Cerebellar cortex (tissue), 1 donor: ENCODE results near the gene PEAK1.

Experiments
- DNase-seq: peaks from one replicate; pipeline ENCODE4 v3.0.0-alpha.2; 2015; ENCODE audit warnings: low spot score

The PEAK1 gene

DNA sequence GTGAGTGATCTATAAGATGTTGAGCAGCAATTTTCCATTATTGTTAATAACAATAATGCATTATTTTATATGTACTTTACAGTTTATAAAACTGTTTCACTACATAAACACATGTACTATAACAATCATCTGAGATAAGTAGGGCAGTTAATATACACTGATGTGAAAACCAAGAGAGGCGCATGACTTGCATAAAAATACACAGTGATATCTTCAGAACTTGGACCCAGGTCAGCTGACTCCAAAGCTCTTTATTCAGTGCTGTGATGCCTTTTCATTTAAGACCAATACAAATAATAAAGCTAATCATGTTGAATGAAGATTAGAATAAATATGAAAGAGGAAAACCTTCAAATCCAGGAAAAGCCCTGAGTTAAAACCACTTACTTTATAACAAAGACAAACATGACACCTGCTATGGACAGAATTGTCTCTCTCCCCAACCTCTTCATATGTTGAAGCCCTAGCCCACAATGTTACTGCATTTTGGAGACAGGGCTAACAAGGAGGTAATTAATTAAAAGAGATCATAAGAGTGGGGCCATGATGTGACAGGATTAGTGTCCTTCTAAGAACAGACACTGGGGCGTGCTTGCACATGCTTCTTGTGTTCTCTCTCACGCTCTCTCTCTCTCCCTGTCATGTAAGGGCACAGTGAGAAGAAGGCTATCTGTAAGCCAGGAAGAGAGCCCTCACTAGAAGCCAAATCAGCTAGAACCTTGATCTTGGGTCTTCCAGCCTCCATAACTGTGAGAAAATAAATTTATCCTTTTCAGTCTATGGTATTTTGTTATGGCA is 293.2 kb downstream of the PEAK1 start:
- no peak for DNase-seq

GRCh38 chr15:77123854-77124253 is 296.1 kb downstream of the PEAK1 start:
- no peak for DNase-seq

GRCh38 chr15:77122576-77122975 is 297.3 kb downstream of the PEAK1 start:
- DNase-seq = no peak

GRCh38 chr15:77121599-77121998 is 298.3 kb downstream of the PEAK1 start:
- DNase-seq = no peak

- DNase-seq = no peak
These were observed 299.3 kb downstream of the PEAK1 start for GRCh38 chr15:77120576-77120975.

GRCh38 chr15:77119446-77119845 is 300.5 kb downstream of the PEAK1 start:
- DNase-seq = no peak

DNA sequence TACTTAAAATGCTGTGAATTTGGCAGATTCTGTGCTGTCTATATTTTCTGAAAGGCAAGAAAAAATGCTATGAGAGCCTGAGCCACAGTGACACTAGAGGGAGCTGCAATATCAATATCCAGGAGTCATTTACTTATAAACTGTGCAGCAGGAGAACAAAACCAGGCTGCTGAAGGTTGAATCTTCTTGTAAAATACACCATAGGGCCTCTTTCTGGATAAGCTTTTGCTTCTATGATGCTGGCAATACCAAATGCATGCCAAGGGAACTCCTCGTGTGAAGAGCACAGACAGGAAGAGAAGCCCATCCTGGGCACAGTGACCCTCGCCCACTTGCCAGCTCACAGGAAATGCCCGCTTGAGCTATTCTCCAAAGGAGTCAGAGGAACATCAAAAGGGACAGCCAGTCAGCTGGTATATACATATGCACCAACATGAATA is 301.0 kb downstream of the PEAK1 start:
- peak; percentile 87 for DNase-seq

GRCh38 chr15:77115179-77115578 is 304.7 kb downstream of the PEAK1 start:
- no peak for DNase-seq

DNA sequence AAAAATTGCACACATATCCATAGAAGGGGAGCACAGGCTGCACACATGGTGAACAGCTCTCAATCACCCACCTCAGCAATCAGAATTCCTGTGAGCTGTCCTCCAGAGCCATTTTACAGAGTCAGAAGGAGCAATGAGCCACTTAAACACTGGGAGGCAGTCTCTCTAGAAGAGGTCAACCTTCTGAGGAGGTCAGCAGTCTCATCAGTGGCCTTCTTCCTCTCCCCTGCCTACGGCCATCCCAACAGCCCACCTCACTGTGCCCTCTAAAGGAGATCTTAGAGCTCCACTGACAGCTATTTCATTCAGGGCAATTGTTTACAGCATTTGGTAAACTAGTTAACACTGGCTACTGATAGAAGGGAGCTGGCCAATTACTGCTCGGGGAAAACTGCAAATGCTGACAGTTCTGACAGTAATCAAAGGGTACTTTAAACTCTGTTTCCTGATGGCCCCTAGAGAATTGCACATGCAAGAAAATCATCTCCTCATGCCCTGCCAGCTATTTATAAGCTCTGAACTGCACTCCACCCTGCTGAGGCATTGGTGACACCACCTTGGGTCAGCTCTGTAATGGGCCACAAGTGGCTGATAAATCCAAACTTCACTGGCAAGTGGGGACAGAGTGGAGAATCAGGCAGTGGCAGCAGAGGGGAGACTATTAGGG is 306.9 kb downstream of the PEAK1 start:
- DNase-seq = no peak

GRCh38 chr15:77111789-77112188 is 308.1 kb downstream of the PEAK1 start:
- DNase-seq = no peak

DNA sequence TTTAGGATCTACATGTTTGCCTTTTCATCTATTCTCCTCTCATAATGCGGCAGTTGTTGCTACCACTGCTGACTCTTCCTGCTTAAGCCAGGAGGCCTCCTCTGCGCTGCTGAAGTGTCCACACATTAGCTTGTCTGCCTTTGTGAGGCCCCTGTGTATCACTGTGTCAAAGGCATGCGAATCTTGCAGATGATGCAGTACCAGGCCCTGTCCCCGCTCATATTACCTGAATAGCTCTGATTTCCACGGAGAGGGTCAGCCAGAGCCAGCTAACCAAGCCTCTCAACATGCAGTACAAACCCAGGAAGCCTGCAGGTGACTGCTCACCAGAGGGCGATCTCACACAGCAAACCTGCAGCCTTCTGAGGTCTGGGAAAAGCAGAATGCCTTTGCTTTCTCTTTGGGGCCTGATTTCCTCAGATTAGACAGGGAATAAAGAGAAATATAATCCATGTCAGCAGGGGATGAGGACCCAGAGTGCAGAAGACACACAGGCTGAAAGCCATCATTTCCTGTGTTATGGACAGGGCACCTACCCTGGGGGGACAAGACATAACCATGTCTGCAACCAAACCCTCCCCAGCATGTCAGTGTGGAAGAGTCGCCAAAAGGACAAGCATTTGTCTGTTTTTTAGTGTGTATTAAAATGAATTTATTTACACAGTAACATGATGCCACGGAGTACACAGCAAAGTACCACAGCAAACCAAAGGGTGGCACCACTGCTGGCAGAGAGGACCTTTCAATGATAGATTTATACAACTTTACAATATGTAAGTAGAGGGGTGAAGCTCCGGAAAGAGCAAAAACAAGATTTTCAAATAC is 312.2 kb downstream of the PEAK1 start:
- DNase-seq = peak; percentile 82

DNA sequence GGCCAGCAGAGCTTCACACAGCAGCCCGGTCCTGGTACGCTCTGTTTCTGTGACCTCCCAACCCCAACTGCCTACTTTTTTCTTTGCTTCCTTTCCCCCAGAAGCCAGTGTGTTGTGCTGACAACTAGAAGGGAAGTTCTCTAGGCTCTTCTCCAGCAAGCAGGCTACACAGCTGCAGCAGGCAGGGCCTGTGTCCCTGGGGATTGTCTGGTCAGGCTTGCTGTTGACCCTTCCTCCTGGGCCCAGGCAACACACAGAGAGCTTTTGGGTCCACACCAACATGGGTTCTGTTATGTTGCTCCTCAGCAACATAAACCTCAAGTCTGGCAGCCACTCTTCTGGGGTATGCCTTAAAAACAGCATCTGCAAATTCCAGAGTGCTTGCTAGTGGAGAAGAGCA is 312.8 kb downstream of the PEAK1 start:
- DNase-seq = no peak

- no peak for DNase-seq
These were observed 315.7 kb downstream of the PEAK1 start for GRCh38 chr15:77104155-77104554.

- no peak for DNase-seq
These were observed 320.0 kb downstream of the PEAK1 start for GRCh38 chr15:77099741-77100463.

- DNase-seq = no peak
These were observed 321.3 kb downstream of the PEAK1 start for GRCh38 chr15:77098572-77098971.

DNA sequence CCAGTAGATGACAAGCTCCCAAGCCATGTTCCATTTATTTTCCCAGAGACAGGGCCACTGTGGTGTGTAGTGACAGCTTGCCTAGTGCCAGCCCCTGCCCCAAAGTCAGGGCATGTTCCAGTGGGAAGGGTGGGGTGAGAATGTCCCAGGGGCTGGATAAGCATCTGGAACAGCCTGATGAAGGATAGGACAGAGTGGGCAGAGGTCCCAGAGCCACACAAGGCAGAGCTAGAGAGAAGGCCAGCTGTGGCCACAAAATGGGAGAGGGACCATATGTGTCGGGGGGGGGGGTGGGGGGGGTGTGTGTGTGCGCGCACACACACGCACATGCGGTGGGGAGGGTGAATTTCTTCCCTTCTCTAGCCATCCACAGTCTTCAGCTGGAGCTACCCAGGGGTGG is 322.0 kb downstream of the PEAK1 start:
- no peak for DNase-seq

GRCh38 chr15:77097248-77097721 is 322.6 kb downstream of the PEAK1 start:
- DNase-seq = no peak

DNA sequence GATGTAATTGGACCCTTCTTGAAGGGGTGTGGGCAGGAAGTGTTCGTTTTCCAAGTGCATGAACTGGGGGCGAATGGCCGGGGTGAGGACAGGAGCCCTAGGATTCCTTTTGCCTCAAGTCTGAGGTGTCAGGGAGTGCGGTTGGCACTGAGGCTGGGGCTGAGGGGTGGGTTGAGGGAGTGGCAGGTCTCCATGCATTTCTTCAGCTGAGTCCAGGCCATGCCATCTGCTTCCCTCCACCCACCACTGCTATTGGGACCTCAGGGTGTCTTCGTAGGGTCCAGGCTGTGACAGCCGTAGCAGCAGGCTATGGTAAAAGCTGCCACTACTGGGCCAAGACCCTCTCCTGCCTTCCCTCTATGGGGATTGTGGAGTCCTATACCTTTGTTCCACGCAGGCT is 323.4 kb downstream of the PEAK1 start:
- DNase-seq = no peak

DNA sequence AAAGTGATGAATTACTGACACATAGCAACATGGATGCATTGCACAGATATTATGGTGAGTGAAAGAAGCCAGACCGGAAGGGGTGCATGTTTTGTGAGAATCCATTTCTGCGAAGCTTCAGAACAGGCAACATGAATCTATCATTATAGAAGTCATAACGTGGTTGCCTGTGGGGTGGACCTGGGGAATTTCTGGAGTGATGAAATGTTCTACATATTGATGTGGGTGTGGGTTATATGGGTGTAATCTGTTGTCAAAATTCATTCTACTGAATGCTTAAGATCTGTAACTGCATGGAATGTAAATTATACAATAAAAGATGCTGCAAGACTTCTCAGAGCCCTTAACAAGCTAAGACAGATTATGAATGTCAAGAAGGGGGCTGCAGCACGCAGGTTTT is 323.8 kb downstream of the PEAK1 start:
- DNase-seq = no peak

GRCh38 chr15:77094397-77095030 is 325.4 kb downstream of the PEAK1 start:
- peak; percentile 21 for DNase-seq

GRCh38 chr15:77093436-77093835 is 326.5 kb downstream of the PEAK1 start:
- no peak for DNase-seq
